NCI-H1930 (cell line): ENCODE results near the gene OR52A5.
"Not testable (repeated sequence)": the region's sequence is repeated elsewhere in the genome, so short reads cannot be mapped to it uniquely, and the experiment has no call there.

Experiments used
- DNase-seq, 2 experiments: peaks; one replicate each; lab custom pipeline; 2025; lab: John Stamatoyannopoulos, UW

OR52A5 gene

DNA sequence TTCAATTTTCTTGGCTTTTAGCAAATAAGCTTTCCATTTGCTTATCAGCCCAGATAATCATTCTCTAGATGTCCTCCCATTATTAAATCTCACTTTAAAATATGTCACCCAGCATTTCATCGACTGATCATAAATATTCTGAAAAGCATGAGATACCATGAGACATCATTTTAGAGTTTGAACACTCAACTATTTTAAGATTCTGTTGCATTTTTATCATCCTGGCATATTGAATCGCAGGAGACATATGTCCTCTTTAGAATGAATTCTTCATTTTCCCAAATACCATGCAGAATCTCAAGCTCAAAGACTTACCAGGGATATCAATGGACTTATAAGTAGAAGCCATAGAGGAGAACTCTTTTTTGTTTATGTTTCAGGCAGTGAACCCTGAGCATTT is at the start of gene OR52A5:
OR52A5 (minus strand) TSS at position 361 of the 400 bp plus-strand sequence. CDS start 5,714 bp downstream, outside the sequence.
- no peak for DNase-seq

DNA sequence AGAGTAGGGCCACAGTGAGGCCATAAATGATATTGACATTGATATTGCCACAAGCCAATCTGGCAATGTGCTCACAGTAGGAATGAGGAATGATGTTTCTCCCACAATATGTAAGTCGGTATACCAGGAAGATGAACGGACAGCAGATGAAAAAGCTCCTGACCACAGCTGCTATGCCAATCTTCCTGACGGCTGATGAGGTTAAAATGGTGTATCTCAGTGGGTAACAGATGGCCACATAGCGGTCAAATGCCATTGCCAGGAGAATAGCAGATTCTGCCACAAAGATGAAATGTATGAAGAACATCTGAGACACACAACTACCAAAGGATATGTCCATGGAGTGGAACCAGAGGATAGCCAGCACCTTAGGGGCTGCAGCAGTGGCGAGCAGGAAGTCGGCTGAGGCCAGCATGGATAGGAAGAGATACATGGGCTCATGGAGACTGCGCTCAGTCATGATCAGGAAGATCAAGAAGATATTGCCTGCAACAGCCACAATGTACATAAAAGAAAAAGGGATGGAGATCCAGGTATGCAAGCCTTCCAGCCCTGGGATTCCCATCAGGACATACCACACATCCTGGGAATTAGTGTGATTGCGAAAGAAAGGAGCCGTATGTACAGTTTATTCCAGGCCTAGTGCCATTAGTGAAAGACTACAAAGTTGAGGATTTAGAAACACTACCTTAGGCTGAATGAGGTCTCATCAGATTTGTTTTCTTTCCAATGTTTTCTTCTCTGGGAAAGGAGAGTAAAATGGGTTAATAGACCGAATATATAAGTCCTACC is 40.1 kb upstream of the OR52A5 start:
- DNase-seq = no peak

GRCh38 chr11:5174934-5175333 is 36.8 kb upstream of the OR52A5 start:
- DNase-seq = no peak

DNA sequence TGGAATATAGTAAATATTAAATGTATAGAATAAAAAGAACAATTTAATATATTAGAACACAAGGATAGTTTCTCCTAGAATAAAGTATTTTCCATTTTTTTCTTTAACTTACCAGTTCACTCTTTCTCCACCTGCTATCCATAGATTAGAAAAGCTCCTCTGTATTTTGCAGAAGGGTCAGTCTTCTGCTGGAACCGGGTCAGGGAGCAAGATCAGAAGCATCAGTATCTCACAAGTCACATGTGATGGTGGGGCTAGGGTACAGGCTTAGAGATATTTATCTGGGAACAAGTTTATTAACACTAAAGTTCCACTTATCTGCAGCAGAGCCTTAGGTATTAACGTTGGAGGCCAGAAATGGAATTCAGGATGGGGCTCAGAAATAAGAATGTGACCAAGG is 33.7 kb upstream of the OR52A5 start:
- DNase-seq = no peak

GRCh38 chr11:5165898-5166297 is 27.7 kb upstream of the OR52A5 start:
- DNase-seq = not testable (repeated sequence)

DNA sequence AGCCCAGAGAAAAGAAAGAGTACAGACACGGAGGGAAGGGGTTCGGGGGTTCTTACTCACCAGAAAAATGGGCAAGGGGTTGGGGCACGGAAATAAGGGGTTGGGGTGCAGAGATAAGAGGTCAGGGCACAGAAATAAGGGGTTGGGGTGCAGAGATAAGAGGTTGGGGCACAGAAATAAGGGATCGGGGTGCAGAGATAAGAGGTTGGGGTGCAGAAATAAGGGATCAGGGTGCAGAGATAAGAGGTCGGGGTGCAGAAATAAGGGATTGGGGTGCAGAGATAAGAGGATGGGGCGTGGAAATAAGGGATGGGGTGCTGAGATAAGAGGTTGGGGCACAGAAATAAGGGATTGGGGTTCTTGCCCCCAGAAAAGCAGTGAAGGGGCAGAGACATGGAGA is 26.7 kb upstream of the OR52A5 start:
- DNase-seq = not testable (repeated sequence)

DNA sequence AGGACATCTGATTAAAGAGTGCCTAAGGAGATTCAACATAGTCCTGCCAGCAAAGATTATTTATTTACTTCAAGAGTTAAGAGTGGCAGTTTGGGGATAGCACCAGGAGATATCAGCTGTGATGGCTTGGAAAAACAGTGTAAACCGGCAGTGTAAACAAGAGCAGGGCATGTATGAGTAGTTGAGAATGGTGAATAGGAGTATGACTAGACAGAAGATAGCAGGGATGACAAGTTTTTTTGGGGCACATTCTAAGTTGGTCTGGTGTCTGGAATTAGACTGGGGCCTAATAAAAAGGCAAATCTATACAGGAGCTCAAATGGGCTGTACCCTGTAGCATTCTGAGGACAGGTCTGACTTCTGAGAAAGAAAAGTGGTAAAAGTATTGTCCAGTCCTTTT is 22.9 kb upstream of the OR52A5 start:
- not testable (repeated sequence) for DNase-seq

- not testable (repeated sequence) for DNase-seq
Measured at GRCh38 chr11:5160217-5160616, 22.1 kb upstream of the OR52A5 start.

DNA sequence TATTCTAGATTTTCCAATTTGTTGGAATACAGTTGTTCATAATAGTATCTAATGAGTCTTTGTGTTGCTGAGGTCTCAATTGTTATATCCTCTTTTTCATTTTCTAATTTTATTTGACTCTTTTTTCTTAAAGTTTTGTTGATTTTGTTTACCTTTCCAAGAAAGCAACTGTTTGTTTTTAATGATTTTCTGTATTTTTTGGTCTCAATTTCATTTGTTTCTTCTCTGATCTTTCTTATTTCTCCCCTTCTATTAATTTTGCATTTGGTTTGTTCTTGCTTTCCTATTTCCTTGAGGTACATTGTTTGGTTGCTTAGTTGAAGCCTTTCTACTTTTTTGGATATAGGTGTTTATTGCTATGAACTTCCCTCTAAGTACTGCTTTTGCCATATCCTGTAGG is 21.6 kb upstream of the OR52A5 start:
- no peak for DNase-seq

DNA sequence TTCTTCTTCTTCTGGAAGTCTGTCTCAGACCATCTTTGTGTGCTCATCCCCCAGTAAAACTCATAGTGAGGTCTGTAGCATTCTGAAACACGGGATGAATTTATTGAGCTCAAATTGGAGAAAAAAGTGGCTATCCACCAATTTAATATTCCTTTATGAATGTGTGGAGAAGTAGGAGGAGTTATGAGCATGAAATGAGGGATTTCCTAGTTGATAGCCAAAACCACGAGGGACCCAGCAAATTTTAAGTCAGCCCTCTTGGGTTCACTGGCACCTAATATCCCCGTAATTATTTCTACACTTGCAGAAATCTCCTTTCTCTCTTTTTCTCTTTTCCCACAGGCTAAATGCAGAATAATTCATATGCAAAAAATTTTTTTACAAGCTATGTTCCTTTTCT is 16.5 kb upstream of the OR52A5 start, which contains the start of gene OR52A1:
OR52A1 (minus strand) TSS at position 101 of the 400 bp plus-strand sequence. CDS start 2,388 bp downstream, outside the sequence.
- DNase-seq = no peak

DNA sequence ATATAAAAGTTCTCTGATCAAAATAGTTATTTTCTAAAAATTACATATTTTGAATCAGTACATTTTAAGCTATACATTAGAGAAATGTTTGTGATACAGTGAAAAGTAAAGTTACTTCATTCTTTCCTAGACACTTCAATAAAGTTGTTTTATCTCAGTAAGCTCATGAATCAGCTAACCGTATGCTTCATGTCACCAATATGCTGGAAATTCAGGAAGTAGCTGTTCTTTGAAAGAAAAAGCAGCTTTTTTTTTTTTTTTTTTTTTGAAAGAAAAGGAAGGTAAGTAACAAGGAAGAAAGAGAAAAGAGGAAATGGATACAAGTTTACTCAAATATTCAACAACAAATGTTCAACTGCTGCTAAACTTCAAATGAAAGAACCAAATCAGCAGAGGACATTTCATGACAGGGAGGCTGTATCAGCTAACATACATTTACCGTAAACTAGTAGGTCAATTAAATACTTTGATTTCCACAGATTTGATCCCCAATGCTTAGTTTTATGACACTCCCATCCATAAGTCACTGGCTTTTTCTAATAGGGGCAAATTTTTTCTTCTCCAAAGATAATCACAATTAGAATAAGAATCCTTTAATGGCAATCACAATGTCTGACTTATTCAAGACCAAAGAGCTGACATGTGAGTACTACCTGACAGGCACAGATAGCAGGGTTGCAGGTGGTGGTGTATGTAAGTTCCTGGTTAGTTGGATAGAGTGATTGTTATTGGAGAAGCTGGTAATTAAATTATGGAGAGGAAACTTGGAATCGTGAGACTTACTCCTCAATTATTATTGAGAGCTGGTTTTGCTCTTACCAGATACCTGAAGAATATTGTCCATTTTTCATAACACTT is 15.6 kb upstream of the OR52A5 start:
- no peak for DNase-seq

GRCh38 chr11:5151713-5152153 is 13.6 kb upstream of the OR52A5 start:
- no peak for DNase-seq

- DNase-seq = not testable (repeated sequence)
Measured at GRCh38 chr11:5144206-5144605, 6.0 kb upstream of the OR52A5 start.

GRCh38 chr11:5137014-5137413 is 1.1 kb downstream of the OR52A5 start:
- DNase-seq = no peak

- no peak for DNase-seq
Measured at GRCh38 chr11:5136261-5136660, 1.9 kb downstream of the OR52A5 start.

GRCh38 chr11:5131584-5132335 is 6.4 kb downstream of the OR52A5 start:
- DNase-seq = no peak

GRCh38 chr11:5129457-5129877 is 8.7 kb downstream of the OR52A5 start:
- no peak for DNase-seq

DNA sequence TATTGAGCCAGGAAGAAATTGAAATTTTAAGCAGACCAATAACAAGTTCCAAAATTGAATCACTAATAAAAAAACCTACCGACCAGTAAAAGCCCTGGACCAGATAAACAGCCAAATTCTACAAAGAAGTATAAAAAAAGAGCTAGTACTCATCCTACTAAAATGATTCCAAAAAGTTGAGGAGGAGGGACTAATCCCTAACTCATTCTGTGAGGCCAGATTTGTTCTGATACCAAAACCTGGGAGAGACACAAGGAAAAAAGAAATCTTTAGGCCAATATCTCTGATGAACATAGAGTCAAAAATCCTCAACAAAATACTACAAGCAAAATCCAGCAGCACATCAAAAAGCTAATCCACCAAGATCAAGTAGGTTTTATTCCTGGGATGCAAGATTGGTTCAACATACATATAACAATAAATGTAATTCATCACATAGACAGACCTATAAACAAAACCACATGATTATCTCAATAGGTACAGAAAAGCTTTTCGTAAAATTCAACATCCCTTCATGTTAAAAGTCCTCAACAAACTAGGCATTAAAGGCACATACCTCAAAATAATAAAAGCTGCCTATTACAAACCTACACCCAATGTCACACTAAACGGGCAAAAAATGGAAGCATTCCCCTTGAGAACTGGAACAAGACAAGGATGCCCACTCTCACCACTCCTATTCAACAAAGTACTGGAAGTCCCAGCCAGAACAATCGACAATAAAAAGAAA is 13.1 kb downstream of the OR52A5 start:
- DNase-seq = no peak

DNA sequence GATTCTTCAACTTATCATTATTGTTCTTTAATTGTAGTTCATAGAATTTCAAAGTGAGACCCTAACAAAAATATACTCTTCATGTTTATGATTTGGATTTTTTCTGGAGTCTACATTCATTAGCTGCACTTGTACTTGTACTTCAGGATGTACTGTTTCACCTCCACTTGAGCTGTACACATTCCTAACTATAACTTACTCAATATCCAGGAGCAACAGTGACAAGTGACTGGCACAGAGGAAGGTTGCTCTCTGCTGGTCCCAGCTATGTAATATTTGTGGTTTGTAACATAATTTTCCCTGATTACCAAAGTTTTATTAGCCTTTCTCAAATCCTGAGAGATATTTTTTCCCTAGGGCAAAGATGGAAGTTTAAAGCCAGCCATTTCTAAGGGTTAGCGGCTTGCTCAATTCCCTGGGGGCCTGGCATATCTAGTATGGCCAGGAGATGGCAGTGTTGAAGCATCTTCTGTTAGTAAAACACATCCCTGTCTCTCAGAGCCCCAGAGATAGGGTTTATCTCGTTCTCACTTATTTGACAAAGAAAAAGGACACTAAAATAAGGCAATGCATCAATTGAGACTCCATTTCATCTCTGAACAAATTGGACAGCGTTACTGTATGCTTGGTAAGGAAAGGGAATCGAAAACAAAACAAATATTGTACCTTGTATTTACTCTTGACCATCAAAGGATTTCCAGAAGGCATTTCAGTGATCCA is 14.2 kb downstream of the OR52A5 start:
- DNase-seq = peak; percentile 21 to 64

DNA sequence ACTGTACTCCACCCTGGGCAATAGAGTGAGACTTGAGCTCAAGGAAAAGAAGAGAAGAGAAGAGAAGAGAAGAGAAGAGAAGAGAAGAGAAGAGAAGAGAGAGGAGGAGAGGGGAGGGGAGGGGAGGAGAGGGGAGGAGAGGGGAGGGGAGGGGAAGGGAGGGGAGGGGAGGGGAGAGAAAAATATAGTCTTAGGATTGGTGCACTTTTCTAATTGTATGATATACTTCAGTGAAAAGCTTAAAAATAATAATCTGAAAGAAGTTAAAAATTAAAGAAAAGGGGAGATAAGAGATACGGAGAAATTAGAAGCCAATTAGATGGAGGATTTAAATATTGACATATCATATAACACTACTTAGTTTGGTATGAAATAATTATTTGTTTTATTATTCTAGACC is 19.3 kb downstream of the OR52A5 start:
- no peak for DNase-seq

- DNase-seq = no peak
Measured at GRCh38 chr11:5117588-5117987, 20.6 kb downstream of the OR52A5 start.
